Neuronal stem cell (in vitro differentiated cells): ENCODE measurements around the gene ZMYND10.

ENCODE experiments used
- DNase-seq: peaks from one replicate; pipeline ENCODE4 v3.0.0-alpha.2; 2013; ENCODE audit warnings: low spot score
- H2AFZ ChIP-seq: one replicate; pipeline ENCODE4 v1.6.1; 2013; ENCODE audit warnings: mild to moderate bottlenecking, low read length, inconsistent platforms
- H2AK5ac ChIP-seq: 2 replicates; pipeline ENCODE4 v1.6.1; 2013; ENCODE audit warnings: low read depth, mild to moderate bottlenecking, inconsistent platforms, low read length, moderate library complexity, mixed read lengths
- H2BK120ac ChIP-seq: 2 replicates; pipeline ENCODE4 v1.6.1; 2013; ENCODE audit warnings: low read depth, mild to moderate bottlenecking, inconsistent platforms, low read length, moderate library complexity, mixed read lengths
- H2BK12ac ChIP-seq: one replicate; pipeline ENCODE4 v1.6.1; 2013; ENCODE audit warnings: low read length, inconsistent platforms
- H2BK15ac ChIP-seq: 2 replicates; pipeline ENCODE4 v1.6.1; 2013; ENCODE audit warnings: mild to moderate bottlenecking, low read length, inconsistent platforms, mixed read lengths
- H2BK5ac ChIP-seq: one replicate; pipeline ENCODE4 v1.6.1; 2013; ENCODE audit warnings: inconsistent platforms, mild to moderate bottlenecking, low read length, moderate library complexity
- H3K14ac ChIP-seq: one replicate; pipeline ENCODE4 v1.6.1; 2013; ENCODE audit warnings: low read length, inconsistent platforms
- H3K18ac ChIP-seq: 2 replicates; pipeline ENCODE4 v1.6.1; 2013; ENCODE audit warnings: low read length, inconsistent platforms
- H3K23ac ChIP-seq: 2 replicates; pipeline ENCODE4 v1.6.1; 2013; ENCODE audit warnings: low read depth, mild to moderate bottlenecking, mixed read lengths, low read length, inconsistent platforms; ENCODE audit not compliant: poor library complexity
- H3K27ac ChIP-seq: replicated peaks from 3 replicates; pipeline ENCODE4 v1.5.1; 2013; ENCODE audit warnings: low read length, inconsistent platforms
- H3K27me3 ChIP-seq, 3 experiments: 2 replicates each; pipeline ENCODE4 v1.6.1; 2013; ENCODE audit warnings: low read length in 3 of 3, mild to moderate bottlenecking in 2 of 3, inconsistent platforms in 1 of 3, low read depth in 1 of 3, mixed read lengths in 1 of 3, moderate library complexity in 1 of 3; ENCODE audit not compliant: control insufficient read depth in 3 of 3, insufficient read depth in 3 of 3
- H3K36me3 ChIP-seq, 2 donors: replicated peaks in 1 of 2; 2 replicates each; pipeline ENCODE4 v1.6.1; 2013; ENCODE audit warnings: low read length in 2 of 2; ENCODE audit not compliant: control insufficient read depth in 2 of 2, insufficient read depth in 2 of 2
- H3K4ac ChIP-seq: 2 replicates; pipeline ENCODE4 v1.6.1; 2013; ENCODE audit warnings: inconsistent platforms, mild to moderate bottlenecking, low read length, moderate library complexity
- H3K4me1 ChIP-seq, 2 donors: 1 replicate in 1 of 2; 2 replicates in 1 of 2; pipeline ENCODE4 v1.6.1; 2013; ENCODE audit warnings: low read length in 2 of 2, low read depth in 1 of 2; ENCODE audit not compliant: control insufficient read depth in 2 of 2, insufficient read depth in 1 of 2
- H3K4me2 ChIP-seq: one replicate; pipeline ENCODE4 v1.6.1; 2013; ENCODE audit warnings: mild to moderate bottlenecking, low read length, inconsistent platforms; ENCODE audit not compliant: insufficient read depth, poor library complexity, severe bottlenecking
- H3K4me3 ChIP-seq, 2 donors: 2 replicates each; pipeline ENCODE4 v1.5.1; 2013; ENCODE audit warnings: low read length in 2 of 2, mild to moderate bottlenecking in 2 of 2, inconsistent platforms in 1 of 2, moderate library complexity in 1 of 2
- H3K79me1 ChIP-seq: one replicate; pipeline ENCODE4 v1.6.1; 2013; ENCODE audit warnings: low read depth, mild to moderate bottlenecking, inconsistent platforms, low read length, moderate library complexity
- H3K9ac ChIP-seq: one replicate; pipeline ENCODE4 v1.6.1; 2013; ENCODE audit warnings: mild to moderate bottlenecking, low read depth, low read length, inconsistent platforms; ENCODE audit not compliant: poor library complexity
- H3K9me3 ChIP-seq, 2 donors: replicated peaks in 1 of 2; 2 replicates each; pipeline versions ENCODE3 to v1.6.1; 2013; ENCODE audit warnings: low read length in 2 of 2, mild to moderate bottlenecking in 2 of 2, inconsistent platforms in 1 of 2, low read depth in 1 of 2, mixed read lengths in 1 of 2, moderate library complexity in 1 of 2; ENCODE audit not compliant: control insufficient read depth in 2 of 2, insufficient read depth in 1 of 2
- H4K8ac ChIP-seq: one replicate; pipeline ENCODE4 v1.6.1; 2013; ENCODE audit warnings: low read depth, mild to moderate bottlenecking, inconsistent platforms, low read length, moderate library complexity
- H4K91ac ChIP-seq: one replicate; pipeline ENCODE4 v1.6.1; 2013; ENCODE audit warnings: low read length, low read depth, mild to moderate bottlenecking, inconsistent platforms; ENCODE audit not compliant: poor library complexity
- WGBS, 2 donors: extraction: QIAGEN DNeasy Blood & Tissue Kit; methylation state at CpG; one replicate each; pipeline ENCODE4 v1.1.7; 2013; ENCODE audit warnings: missing lambda C conversion rate in 2 of 2, mixed read lengths in 1 of 2; ENCODE audit not compliant: insufficient read length in 2 of 2, insufficient replicate concordance in 1 of 2; ENCODE audit errors: extremely low coverage in 2 of 2; 5-methylcytosine and 5-hydroxymethylcytosine counted together

Gene ZMYND10

DNA sequence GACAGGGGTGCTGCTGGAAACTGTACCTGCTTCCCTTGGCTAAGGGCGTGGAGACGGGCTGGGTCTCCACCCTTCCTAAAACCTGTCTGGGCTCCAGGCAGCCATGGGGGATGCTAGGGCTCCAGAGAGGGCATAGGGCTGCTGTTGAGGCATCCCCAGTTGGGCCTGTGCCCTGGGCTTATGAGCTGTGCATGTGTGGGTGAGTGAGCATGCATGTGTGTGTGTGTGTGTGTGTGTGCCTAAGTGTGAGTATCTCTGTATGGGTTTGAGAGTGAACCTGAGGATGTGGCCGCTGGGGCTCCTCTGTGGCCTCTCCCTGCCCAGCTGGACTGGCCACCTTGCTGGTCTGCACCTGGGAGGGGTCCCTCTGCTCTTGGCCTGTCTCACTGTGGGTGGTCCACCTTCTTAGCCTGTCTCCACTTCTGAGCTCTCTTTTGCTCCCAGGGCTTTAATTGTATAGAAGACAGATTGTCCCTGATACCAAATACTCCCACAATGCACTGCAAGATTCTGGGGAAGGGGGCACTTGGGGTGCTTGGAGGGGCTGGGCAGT is 25.7 kb upstream of the ZMYND10 start:
- peaks cover 35 to 39% of the 10 kb centered on the region in 2 donors for H3K4me1 ChIP-seq
- peaks cover 3% of the 10 kb centered on the region for H3K79me1 ChIP-seq
- no peak overlapping the region for H3K4me2 ChIP-seq
- H3K9ac ChIP-seq = no peak overlapping the region
- H3K4ac ChIP-seq = no peak overlapping the region
- H2AFZ ChIP-seq = peak overlapping the region; percentile 16
- no peak overlapping the region for H3K14ac ChIP-seq
- H2BK12ac ChIP-seq = no peak overlapping the region
- peaks cover 0 to 37% (median 2%) of the 10 kb centered on the region in 3 experiments for H3K27me3 ChIP-seq
- H3K4me3 ChIP-seq = no peak overlapping the region
- H3K9me3 ChIP-seq = peaks cover 0 to 2% of the 10 kb centered on the region in 2 donors
- H4K8ac ChIP-seq = no peak overlapping the region
- peak overlapping the region; percentile 7 for H2BK5ac ChIP-seq
- no CpG with 5 or more reads among the region's 3 CpGs for WGBS, 2 donors
- no peak overlapping the region for H2BK120ac ChIP-seq
- no peak for DNase-seq
- no peak overlapping the region for H3K23ac ChIP-seq
- peak overlapping the region; percentile 42 for H2AK5ac ChIP-seq
- H3K36me3 ChIP-seq = peaks cover 0 to 1% of the 10 kb centered on the region in 2 donors
- no peak overlapping the region for H3K18ac ChIP-seq
- peak overlapping the region; percentile 98 for H2BK15ac ChIP-seq
- H3K27ac ChIP-seq = no peak overlapping the region
- no peak overlapping the region for H4K91ac ChIP-seq

DNA sequence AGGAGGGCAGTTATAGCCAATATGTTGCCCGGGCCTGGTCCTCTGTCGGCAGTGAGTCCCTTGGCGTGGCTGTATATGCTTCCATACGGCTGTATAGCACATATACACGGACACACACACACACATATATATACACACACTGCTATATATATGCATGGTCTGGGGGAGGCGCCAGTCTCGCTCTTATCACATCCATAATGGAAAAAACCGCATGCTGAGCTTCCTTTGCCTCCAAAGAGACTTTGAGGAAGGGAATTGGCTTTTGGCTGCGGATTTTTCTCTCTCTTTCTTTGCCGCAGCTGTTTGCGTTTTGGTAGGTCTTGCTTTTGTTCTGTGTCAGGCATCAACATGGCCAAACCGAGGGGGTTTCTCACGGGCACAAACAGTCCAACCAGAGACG is 25.1 kb upstream of the ZMYND10 start:
- H3K4me3 ChIP-seq = no peak overlapping the region
- no peak for DNase-seq
- WGBS, 2 donors = no CpG with 5 or more reads among the region's 14 CpGs
- H2BK12ac ChIP-seq = no peak overlapping the region
- peak overlapping the region; percentile 7 for H2BK5ac ChIP-seq
- H4K91ac ChIP-seq = no peak overlapping the region
- no peak overlapping the region for H4K8ac ChIP-seq
- peaks cover 35 to 39% of the 10 kb centered on the region in 2 donors for H3K4me1 ChIP-seq
- no peaks in the 10 kb centered on the region for H3K9me3 ChIP-seq
- no peak overlapping the region for H2BK120ac ChIP-seq
- peak overlapping the region; percentile 29 for H3K18ac ChIP-seq
- no peak overlapping the region for H3K27ac ChIP-seq
- H3K4me2 ChIP-seq = no peak overlapping the region
- no peaks in the 10 kb centered on the region for H3K79me1 ChIP-seq
- H2AFZ ChIP-seq = peak overlapping the region; percentile 16
- H2BK15ac ChIP-seq = peak overlapping the region; percentile 65
- H3K36me3 ChIP-seq = no peaks in the 10 kb centered on the region
- no peak overlapping the region for H3K23ac ChIP-seq
- no peak overlapping the region for H3K14ac ChIP-seq
- peak overlapping the region; percentile 18 for H3K9ac ChIP-seq
- peak overlapping the region; percentile 91 for H2AK5ac ChIP-seq
- H3K27me3 ChIP-seq = peaks cover 0 to 43% (median 7%) of the 10 kb centered on the region in 3 experiments
- H3K4ac ChIP-seq = no peak overlapping the region

DNA sequence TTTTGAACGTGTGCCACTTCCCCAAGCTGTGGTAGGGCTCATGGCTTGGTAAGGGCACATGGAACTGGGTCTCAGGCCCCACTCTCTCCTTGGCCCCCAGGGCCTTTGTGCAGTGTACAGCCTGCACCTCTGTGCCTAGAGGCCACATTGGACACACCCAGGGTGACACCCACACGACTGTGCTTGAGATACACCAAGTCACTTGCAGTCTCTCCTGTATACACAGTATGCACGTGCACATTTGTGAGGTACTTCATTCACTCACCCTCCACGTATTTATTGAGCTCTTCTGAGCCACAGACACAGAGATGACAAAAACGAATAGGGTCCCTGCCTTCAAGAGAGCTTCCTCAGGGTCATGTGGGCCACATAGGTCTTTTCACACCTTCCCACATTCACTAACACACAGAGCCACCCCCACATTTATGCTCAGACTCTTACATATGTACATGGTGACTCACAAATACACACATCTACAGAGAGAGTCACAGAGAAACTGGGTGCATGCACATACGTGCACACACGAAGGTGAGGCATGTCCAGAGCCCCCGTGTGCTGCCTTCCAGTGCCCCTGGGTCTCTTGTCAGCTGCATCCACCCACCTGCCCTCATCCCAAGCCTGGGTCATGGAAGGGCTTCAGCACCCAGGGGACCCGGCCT is 23.6 kb upstream of the ZMYND10 start:
- no peak overlapping the region for H2BK5ac ChIP-seq
- no peak overlapping the region for H3K9ac ChIP-seq
- no peak overlapping the region for H3K18ac ChIP-seq
- H3K79me1 ChIP-seq = peaks cover 2% of the 10 kb centered on the region
- H2BK120ac ChIP-seq = no peak overlapping the region
- H3K9me3 ChIP-seq = no peaks in the 10 kb centered on the region
- no peak overlapping the region for H2BK15ac ChIP-seq
- no peak overlapping the region for H3K4ac ChIP-seq
- H2AFZ ChIP-seq = no peak overlapping the region
- H3K27ac ChIP-seq = no peak overlapping the region
- no CpG with 5 or more reads among the region's 9 CpGs for WGBS, 2 donors
- H3K4me2 ChIP-seq = no peak overlapping the region
- no peak overlapping the region for H4K91ac ChIP-seq
- no peak overlapping the region for H3K4me3 ChIP-seq
- H3K14ac ChIP-seq = no peak overlapping the region
- H4K8ac ChIP-seq = no peak overlapping the region
- no peak overlapping the region for H2AK5ac ChIP-seq
- H3K4me1 ChIP-seq = peaks cover 23 to 35% of the 10 kb centered on the region in 2 donors
- no peaks in the 10 kb centered on the region for H3K36me3 ChIP-seq
- no peak overlapping the region for H3K23ac ChIP-seq
- peaks cover 0 to 53% (median 13%) of the 10 kb centered on the region in 3 experiments for H3K27me3 ChIP-seq
- no peak for DNase-seq
- no peak overlapping the region for H2BK12ac ChIP-seq

DNA sequence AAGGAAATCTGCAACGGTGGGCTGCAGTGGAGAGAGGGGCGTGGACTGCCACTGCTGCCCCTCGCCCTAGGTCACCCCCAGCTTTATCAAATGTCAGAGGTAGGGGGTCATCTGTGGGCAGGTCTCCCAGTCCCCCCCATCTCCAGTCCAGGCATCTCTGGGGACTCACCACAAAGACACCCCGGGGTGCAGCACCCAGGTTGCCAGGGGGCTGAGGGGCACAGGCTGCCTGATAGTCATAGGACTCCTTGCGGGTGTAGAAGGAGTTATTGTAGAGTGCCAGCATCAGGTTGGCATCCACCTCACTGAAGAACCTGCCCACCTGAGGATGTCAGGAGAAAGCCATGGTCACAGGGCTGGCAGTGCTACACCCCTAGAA is 20.3 kb upstream of the ZMYND10 start:
- H3K9me3 ChIP-seq = no peaks in the 10 kb centered on the region

More for the DNA sequence above, 20.3 kb upstream of the ZMYND10 start:
- no peak overlapping the region for H3K27ac ChIP-seq
- peaks cover 0 to 10% of the 10 kb centered on the region in 2 donors for H3K4me1 ChIP-seq
- peak overlapping the region; percentile 46 for H2BK15ac ChIP-seq
- peak overlapping the region; percentile 69 for H2AFZ ChIP-seq
- H3K9ac ChIP-seq = peak overlapping the region; percentile 4
- no peak overlapping the region for H2BK120ac ChIP-seq
- no peak overlapping the region for H3K4ac ChIP-seq
- no peak overlapping the region for H2BK5ac ChIP-seq
- no peak for DNase-seq
- WGBS, 2 donors = no CpG with 5 or more reads among the region's 5 CpGs
- H3K18ac ChIP-seq = peak overlapping the region; percentile 94
- H3K27me3 ChIP-seq = peaks cover 0 to 67% (median 15%) of the 10 kb centered on the region in 3 experiments
- H4K91ac ChIP-seq = no peak overlapping the region
- H3K4me3 ChIP-seq = no peak overlapping the region
- H4K8ac ChIP-seq = no peak overlapping the region
- peak overlapping the region; percentile 15 for H3K14ac ChIP-seq
- peaks cover 2% of the 10 kb centered on the region for H3K79me1 ChIP-seq
- H2AK5ac ChIP-seq = peak overlapping the region; percentile 91
- H2BK12ac ChIP-seq = no peak overlapping the region
- H3K36me3 ChIP-seq = no peaks in the 10 kb centered on the region
- peak overlapping the region; percentile 1 for H3K23ac ChIP-seq
- peak overlapping the region; percentile 95 for H3K4me2 ChIP-seq
